ENCODE results near the gene MVB12B. TPM values are rescaled to one million over a fixed set of nuclear protein-coding genes. Genes with fewer than 3 reads are reported as not detected.

Gene MVB12B
- total and polyA plus RNA-seq, 9 donors, result 7.0 to 23.1 (median 17.8) TPM

GRCh38 chr9:126486276-126486675 lies 159.6 kb downstream of the MVB12B start:
- Histone ChIP-seq H3K27me3 (no peaks in the 10 kb centered on the region), H3K36me3 (no peaks in the 10 kb centered on the region), H3K9me3 (no peaks in the 10 kb centered on the region), H3K27ac (no peak overlapping the region), H3K4me3 (no peak overlapping the region), H3K4me1 (ENCODE audit: insufficient read depth) (peaks cover 7% of the 10 kb centered on the region)
- 91 to 94% (median 94%) methylated on average over 11 of the region's 11 CpGs for WGBS, 3 donors
- intact Hi-C loops (cut with DNase I), result loop anchor here in 2 of 4 donors (10.0 kb wide), 2 partner anchors 81 to 181 kb away; no protein-coding TSS in a partner anchor
- TF ChIP-seq POLR2A (IDR thresholded peaks at IDR 0.05), result no peak
- no peak for TF ChIP-seq EP300 (IDR thresholded peaks at IDR 0.05)
- TF ChIP-seq CTCF (IDR thresholded peaks at IDR 0.05), result no peak
- DNase-seq, result no peak

- no peak for TF ChIP-seq EP300 (IDR thresholded peaks at IDR 0.05)
- no peak for TF ChIP-seq CTCF (IDR thresholded peaks at IDR 0.05)
- TF ChIP-seq POLR2A (IDR thresholded peaks at IDR 0.05), result no peak
- 72 to 80% (median 78%) methylated on average over 12 of the region's 12 CpGs for WGBS, 3 donors
- Histone ChIP-seq H3K4me3 (no peak overlapping the region), H3K27ac (no peak overlapping the region), H3K27me3 (no peaks in the 10 kb centered on the region), H3K9me3 (no peaks in the 10 kb centered on the region), H3K36me3 (no peaks in the 10 kb centered on the region), H3K4me1 (ENCODE audit: insufficient read depth) (no peaks in the 10 kb centered on the region)
- intact Hi-C loops (cut with DNase I), result loop anchor here in 2 of 4 donors (10.0 kb wide), 2 partner anchors 83 to 183 kb away; no protein-coding TSS in a partner anchor
- DNase-seq, result no peak
Observed at GRCh38 chr9:126487856-126488255, 161.2 kb downstream of the MVB12B start.

- intact Hi-C loops (cut with DNase I), result loop anchor here in 2 of 4 donors (10.0 kb wide), 2 partner anchors 84 to 184 kb away; no protein-coding TSS in a partner anchor
- WGBS, 3 donors, result 44 to 66% (median 56%) methylated on average over 8 of the region's 8 CpGs
Observed at GRCh38 chr9:126488310-126488709, 161.7 kb downstream of the MVB12B start.

GRCh38 chr9:126488881-126489404 lies 162.3 kb downstream of the MVB12B start:
- intact Hi-C loops (cut with DNase I), result loop anchor here in 2 of 4 donors (10.0 kb wide), 2 partner anchors 84 to 184 kb away; no protein-coding TSS in a partner anchor
- Histone ChIP-seq H3K36me3 (no peaks in the 10 kb centered on the region), H3K4me1 (ENCODE audit: insufficient read depth) (no peaks in the 10 kb centered on the region), H3K9me3 (no peaks in the 10 kb centered on the region), H3K4me3 (no peak overlapping the region), H3K27ac (no peak overlapping the region), H3K27me3 (no peaks in the 10 kb centered on the region)
- no peak for TF ChIP-seq CTCF (IDR thresholded peaks at IDR 0.05)
- TF ChIP-seq POLR2A (IDR thresholded peaks at IDR 0.05), result no peak
- no peak for DNase-seq
- 95 to 96% (median 96%) methylated on average over 5 to 8 of the region's 8 CpGs for WGBS, 3 donors

More at GRCh38 chr9:126488310-126488709, 161.7 kb downstream of the MVB12B start:
- TF ChIP-seq POLR2A (IDR thresholded peaks at IDR 0.05) (no peak), CTCF (IDR thresholded peaks at IDR 0.05) (no peak), EP300 (IDR thresholded peaks at IDR 0.05) (no peak)
- Histone ChIP-seq H3K27me3 (no peaks in the 10 kb centered on the region), H3K9me3 (no peaks in the 10 kb centered on the region), H3K36me3 (no peaks in the 10 kb centered on the region), H3K27ac (no peak overlapping the region), H3K4me3 (no peak overlapping the region), H3K4me1 (ENCODE audit: insufficient read depth) (no peaks in the 10 kb centered on the region)
- no peak for DNase-seq
